ENCODE data around the gene TRPM5. TPM values are rescaled to one million over a fixed set of nuclear protein-coding genes. Genes with fewer than 3 reads are reported as not detected.

TRPM5 gene
- total and polyA plus RNA-seq, 2 experiments from 2014 or later: not detected

- DNase-seq (ENCODE audit: low spot score): no peak
- Histone ChIP-seq H4K20me1 (replicated peaks; ENCODE audit: insufficient read depth) (no peaks in the 10 kb centered on the region), H3K27ac (ENCODE audit: low read depth) (no peak overlapping the region), H3K4me1 (ENCODE audit: insufficient read depth) (peaks cover 6% of the 10 kb centered on the region; the same call in 1 of the 2 replicates), H3K9me2 (ENCODE audit: insufficient read depth) (no peaks in the 10 kb centered on the region), H2AFZ (no peak overlapping the region), H3K79me2 (replicated peaks; ENCODE audit: insufficient read depth) (peaks cover 12% of the 10 kb centered on the region), H3F3A (replicated peaks; ENCODE audit: low read depth) (no peaks in the 10 kb centered on the region), H3K4me2 (no peak overlapping the region), H3K27me3 (ENCODE audit: insufficient read depth) (no peaks in the 10 kb centered on the region), H3K36me3 (ENCODE audit: insufficient read depth) (no peaks in the 10 kb centered on the region; the same call in 1 of the 2 replicates), H3K4me3 (no peak overlapping the region)
- Mint-ChIP-seq H3K9me3 (no peaks in the 10 kb centered on the region), H3K4me3 (no peak overlapping the region), H3K4me1 (peaks cover 3% of the 10 kb centered on the region; the same call in 1 of the 3 replicates), H3K27ac (no peak overlapping the region), H3K36me3 (ENCODE audit: low read depth) (peaks cover 9% of the 10 kb centered on the region; the same call in 2 of the 3 replicates), H3K27me3 (ENCODE audit: insufficient read depth, low read depth, poor library complexity) (peaks cover 14% of the 10 kb centered on the region)
- ATAC-seq: no peak
- TF ChIP-seq ETS1 (IDR thresholded peaks at IDR 0.05) (no peak), ZNF331 (CRISPR knock-in tag; IDR thresholded peaks at IDR 0.05; ENCODE audit: low read depth) (no peak), EZH2 (IDR thresholded peaks at IDR 0.05; ENCODE audit: low read depth, unreplicated experiment) (no peak), NANOG (IDR thresholded peaks at IDR 0.05; ENCODE audit: borderline replicate concordance) (no peak), ZNF462 (CRISPR knock-in tag; IDR thresholded peaks at IDR 0.05) (no peak), CREB1 (CRISPR knock-in tag; IDR thresholded peaks at IDR 0.05; ENCODE audit: low read depth) (no peak), REST (IDR thresholded peaks at IDR 0.05; ENCODE audit: unreplicated experiment) (no peak), EZH2phosphoT487 (IDR thresholded peaks at IDR 0.05; ENCODE audit: unreplicated experiment) (no peak), POLR2AphosphoS5 (IDR thresholded peaks at IDR 0.05; ENCODE audit: low read depth) (no peak)
Measured at GRCh38 chr11:2402890-2403645, 41.2 kb downstream of the TRPM5 start.

Measured in GM23338 (cell line).